HG03097 (cell line): Measurements from ENCODE around the gene FHL3.
"Not testable (repeated sequence)": the region's sequence is repeated elsewhere in the genome, so short reads cannot be mapped to it uniquely, and the experiment has no call there.

Experiments
- ATAC-seq: cut with Tn5 transposase; IDR thresholded peaks from one replicate; pipeline ENCODE4 v1.9.1; 2021; ENCODE audit not compliant: unreplicated experiment, low FRiP score

Gene FHL3

GRCh38 chr1:37995751-37996345 lies 9.5 kb downstream of the FHL3 start:
- no peak for ATAC-seq

- ATAC-seq = no peak
Observed at GRCh38 chr1:37994886-37995566, 10.3 kb downstream of the FHL3 start.

- ATAC-seq = peak; percentile 29
Observed at GRCh38 chr1:37989361-37989930, 15.9 kb downstream of the FHL3 start.

- ATAC-seq = no peak
Observed at GRCh38 chr1:37987679-37988078, 17.6 kb downstream of the FHL3 start.

DNA sequence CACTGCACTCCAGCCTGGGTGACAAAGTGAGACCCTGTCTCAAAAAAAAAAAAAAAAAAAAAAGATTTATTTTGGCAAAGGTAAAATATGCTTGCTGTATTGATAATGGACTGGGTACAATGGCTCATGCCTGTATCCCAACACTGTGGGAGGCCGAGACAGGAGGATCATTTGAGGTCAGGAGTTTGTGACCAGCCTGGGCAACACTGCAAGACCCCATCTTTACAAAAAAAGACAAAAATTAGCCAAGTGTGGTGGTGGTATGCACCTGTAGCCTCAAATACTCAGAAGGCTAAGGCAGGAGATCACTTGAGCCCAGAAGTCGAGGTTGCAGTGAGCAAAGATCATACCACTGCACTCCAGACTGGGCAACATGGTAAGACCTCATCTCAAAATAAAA lies 21.8 kb downstream of the FHL3 start:
- ATAC-seq = no peak

DNA sequence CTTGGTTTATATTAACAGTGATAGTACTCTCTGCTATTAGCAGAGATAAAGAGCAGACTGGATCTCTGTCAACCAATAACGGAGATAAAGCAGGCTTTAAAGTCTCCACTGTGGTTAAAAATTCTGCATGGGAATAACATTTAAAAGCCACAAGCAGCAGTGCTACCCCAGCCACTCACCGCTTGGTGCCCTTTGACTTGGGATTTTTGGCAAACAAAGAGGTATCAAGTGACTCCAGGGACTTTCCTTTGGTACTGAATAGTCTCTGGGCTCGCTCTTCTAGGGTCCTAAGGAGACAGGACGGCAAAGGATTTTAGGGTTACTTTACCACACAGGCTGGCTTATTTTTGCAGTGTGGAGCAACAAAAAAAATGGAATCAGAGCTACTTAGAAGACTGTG lies 26.8 kb downstream of the FHL3 start:
- ATAC-seq = no peak

DNA sequence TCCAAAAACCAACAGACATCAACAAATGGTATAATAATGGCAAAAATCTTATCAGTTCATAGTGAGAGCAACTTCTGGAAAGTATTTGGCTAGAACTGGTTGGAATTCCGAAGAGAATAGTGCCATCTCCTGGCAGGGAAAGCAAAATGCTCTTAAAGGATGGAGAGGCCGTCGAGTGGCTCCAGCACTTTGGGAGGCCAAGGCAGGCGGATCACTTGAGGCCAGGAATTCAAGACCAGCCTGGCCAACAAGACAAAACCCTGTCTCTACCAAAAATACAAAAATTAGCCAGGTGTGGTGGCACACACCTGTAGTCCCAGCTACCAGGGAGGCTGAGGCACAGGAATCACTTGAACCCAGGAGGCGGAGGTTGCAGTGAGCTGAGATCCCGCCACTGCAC lies 30.2 kb downstream of the FHL3 start:
- ATAC-seq = not testable (repeated sequence)

GRCh38 chr1:37974567-37974966 lies 30.7 kb downstream of the FHL3 start:
- no peak for ATAC-seq

DNA sequence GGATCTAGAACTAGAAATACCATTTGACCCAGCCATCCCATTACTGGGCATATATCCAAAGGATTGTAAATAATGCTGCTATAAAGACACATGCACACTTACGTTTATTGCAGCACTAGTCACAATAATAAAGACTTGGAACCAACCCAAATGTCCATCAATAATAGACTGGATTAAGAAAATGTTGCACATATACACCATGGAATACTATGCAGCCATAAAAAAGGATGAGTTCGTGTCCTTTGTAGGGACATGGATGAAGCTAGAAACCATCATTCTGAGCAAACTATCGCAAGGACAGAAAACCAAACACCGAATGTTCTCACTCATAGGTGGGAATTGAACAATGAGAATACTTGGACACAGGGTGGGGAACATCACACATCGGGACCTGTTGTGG lies 31.6 kb downstream of the FHL3 start:
- ATAC-seq = not testable (repeated sequence)

- ATAC-seq = no peak
Observed at GRCh38 chr1:37965301-37965700, 40.0 kb downstream of the FHL3 start.

- ATAC-seq = not testable (repeated sequence)
Observed at GRCh38 chr1:37964106-37964505, 41.2 kb downstream of the FHL3 start.

GRCh38 chr1:37958690-37959089 lies 46.6 kb downstream of the FHL3 start:
- no peak for ATAC-seq

- no peak for ATAC-seq
Observed at GRCh38 chr1:37955685-37956084, 49.6 kb downstream of the FHL3 start.

DNA sequence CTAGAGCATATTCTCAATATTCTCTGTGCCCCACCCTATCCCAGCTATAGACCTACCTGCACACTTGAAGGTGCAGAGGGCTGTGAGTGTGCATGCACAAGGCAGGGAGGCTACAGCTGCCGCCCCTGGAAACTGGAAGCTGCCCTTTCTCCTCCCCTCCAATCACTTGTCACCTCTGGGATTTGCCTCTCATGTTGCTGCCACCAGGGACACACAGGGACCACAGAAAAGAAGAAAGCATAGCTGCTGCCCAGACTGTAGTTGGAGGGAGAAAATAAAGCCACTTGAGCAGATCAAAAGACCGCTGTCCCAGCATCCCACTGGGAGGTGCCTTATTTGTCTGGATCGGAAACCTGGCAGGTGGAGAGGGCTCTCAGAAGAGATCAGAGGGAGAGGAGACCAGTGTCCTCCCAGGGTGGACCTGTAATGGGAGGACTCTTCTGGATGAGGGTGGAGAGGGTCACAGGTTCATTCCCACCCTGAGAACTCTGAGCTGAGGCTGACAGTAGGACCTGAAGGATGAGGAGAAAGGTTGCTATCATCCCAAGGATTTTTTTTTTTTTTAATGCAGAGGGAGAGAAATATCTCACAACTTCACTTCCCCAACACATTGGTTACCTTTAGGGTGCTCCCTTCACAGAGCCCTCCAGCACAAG lies 50.9 kb downstream of the FHL3 start:
- ATAC-seq = no peak

- ATAC-seq = no peak
Observed at GRCh38 chr1:37952738-37953137, 52.6 kb downstream of the FHL3 start.

DNA sequence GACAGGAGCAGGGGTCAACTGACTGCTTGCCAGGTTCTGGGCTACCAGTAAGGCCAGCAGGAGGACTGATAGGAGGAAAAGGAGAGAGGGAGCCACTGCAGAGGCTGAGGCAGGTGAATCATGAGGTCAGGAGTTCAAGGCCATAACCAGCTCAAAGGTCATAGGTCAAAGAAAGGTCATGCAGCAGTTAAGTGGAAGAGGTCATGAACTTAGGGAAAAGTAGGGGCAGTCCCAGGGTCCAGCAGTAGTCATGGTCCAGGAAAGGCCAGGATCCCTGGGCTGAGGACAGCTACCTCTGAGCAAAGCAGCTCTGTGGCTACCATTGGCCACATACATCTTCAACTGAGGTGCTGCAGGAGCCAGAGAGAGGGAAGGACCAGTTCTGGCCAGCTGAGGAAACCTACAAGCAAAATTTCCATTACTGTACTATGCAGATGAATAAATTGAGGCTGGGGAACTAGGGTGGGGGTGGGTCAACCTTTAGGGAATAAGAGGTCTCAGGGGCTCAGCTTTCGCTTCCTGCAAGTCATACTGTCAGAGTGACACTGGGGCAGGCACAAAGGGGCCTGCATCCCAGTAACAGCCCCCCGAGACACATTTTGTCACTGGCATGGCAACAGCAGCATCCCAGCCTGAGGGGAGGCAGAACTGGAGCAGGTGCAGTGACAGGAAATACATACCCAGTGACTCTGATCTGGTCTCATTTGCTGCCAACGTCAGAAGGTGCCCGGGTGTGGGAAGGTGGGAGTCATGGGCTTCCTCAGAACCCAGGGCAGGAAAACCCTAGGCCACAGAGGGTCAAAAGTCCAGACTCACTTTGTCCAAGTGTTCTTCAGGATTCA lies 53.3 kb downstream of the FHL3 start:
- ATAC-seq = no peak

- no peak for ATAC-seq
Observed at GRCh38 chr1:37951041-37951782, 54.1 kb downstream of the FHL3 start.

DNA sequence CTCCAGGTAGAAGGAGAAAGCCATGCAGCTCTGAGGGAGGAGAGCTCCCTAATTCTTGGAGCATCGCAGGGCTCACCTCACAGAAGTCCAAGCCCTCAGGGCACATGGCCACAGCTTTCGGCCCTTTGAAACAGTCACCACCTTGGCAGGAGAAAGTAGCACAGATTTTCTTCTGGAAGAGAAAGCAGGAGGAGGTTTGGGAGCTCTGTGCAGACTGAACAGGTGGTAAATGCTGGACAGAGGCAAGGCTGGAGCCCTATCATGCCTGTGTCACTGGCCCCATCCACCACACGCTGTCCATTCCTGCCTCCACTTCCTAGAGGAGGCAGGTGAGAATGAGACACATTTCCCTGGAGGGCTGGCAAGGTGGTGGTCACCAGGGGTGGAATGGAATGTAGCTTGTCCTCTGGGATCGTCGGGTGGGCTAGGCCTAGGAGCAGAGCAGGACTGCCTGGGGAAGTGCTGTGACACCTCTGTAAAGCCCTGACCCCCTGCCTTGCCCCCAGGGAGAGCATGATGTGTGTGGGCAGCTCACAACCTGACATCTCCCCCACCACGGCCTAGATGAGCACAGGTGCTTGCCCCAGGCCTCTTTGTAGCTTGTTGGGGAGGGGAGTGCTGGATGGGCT lies 55.7 kb downstream of the FHL3 start:
- ATAC-seq = no peak

DNA sequence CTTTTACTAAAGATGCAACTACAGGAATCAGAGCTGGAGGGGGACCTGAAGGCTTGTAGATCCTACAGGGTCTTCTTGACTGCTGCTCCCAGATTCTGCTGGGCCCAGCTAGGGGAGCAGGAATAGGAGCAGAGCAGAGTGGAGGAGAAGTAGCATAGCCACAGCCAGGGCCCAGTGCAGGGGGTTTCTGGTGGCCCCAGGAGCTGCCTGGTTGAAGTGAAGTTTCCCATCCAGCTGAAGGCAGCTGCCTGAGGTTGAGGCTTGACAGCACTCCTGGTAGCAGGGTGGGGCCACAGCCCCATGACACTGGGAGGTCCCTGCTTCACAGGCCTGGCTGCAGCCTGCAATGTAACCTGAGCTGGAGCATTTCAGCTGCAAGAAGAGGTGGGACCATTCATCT lies 56.5 kb downstream of the FHL3 start:
- no peak for ATAC-seq

GRCh38 chr1:37948166-37948565 lies 57.1 kb downstream of the FHL3 start:
- ATAC-seq = no peak
